Islet of Langerhans (tissue), 1 donor: ENCODE measurements around the gene RAPGEF4.
"Not testable (repeated sequence)": the region's sequence is repeated elsewhere in the genome, so short reads cannot be mapped to it uniquely, and the experiment has no call there.

Experiments used
- FAIRE-seq: peaks from one replicate; lab custom pipeline; 2011; peaks lifted over from hg19 to GRCh38; lab: Jason Lieb, UNC

Gene RAPGEF4

DNA sequence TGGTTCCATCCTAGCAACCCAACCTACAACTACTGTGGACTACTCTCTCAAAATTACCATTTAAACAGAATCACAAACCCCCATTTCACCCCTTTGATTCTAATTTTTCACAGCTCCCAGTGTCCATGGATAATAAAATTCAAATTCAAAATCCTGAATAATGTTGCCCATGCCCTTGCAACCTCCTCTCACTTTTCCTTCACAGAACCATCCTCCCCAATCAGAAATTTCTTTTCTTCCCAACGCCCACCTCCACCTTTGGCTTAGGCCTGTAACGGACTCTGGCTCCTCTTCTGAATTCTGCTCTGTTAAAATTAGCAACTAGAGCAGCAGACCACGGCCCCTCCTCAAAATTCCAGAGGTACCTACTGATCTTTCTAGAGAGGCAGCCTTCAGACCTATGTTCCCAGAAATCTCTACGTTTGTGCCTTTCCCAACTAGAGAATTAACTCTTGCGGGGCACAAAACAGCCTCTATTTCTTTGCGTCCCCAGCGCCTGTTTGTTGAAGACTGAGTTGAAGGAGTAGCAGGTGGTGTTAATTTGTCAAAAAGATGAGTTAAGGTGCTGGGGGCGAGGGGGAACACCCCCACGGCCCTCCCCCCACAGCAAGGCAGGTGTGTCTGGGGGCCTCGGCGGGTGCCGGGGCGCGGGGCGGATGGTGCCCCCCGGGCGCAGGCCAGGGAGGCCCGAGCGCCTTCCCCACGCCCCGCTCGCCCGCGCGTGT, 339.6 kb downstream of the RAPGEF4 start:
- FAIRE-seq: no peak

GRCh38 chr2:173075781-173076580, 340.3 kb downstream of the RAPGEF4 start, which contains the start of gene MAP3K20:
MAP3K20 (plus strand) TSS chr2:173075846; CDS start chr2:173091032, 15,186 bp downstream.
- no peak for FAIRE-seq

DNA sequence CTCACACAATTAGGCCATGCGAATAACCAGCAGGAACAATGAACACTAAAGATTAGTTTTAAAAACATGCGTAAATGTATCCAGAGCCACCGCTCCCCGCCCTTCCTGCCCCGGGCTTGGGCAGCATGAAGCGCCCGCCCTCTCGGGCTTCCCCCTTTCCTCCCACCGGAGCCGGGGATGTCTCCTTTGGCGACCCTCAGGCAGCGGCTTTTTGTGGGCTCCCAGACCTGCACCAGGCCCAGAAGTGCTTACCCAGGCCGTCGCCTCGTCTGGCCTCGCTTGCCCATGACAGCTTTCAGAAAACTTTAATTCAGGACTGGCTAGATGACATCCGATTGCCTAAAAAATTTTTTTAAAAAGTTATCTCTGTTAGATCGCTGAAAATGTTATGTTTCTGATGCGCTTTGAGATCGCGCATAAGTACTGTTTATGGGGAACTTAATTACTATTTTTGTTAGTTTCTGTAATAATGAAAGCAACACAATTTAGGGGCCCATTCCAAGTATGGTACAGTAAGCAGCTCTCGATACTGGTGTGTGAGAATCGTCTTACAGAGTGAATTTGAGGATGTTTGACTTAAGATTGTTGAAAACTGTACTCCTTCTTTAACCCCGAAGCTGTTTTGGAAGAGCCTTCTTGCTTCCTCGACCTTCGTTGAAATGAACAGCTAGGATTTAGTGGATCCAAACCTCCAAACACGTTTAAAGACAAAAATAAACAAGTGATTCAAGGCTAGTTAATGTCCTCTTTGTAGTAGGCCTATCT, 341.1 kb downstream of the RAPGEF4 start:
- no peak for FAIRE-seq

DNA sequence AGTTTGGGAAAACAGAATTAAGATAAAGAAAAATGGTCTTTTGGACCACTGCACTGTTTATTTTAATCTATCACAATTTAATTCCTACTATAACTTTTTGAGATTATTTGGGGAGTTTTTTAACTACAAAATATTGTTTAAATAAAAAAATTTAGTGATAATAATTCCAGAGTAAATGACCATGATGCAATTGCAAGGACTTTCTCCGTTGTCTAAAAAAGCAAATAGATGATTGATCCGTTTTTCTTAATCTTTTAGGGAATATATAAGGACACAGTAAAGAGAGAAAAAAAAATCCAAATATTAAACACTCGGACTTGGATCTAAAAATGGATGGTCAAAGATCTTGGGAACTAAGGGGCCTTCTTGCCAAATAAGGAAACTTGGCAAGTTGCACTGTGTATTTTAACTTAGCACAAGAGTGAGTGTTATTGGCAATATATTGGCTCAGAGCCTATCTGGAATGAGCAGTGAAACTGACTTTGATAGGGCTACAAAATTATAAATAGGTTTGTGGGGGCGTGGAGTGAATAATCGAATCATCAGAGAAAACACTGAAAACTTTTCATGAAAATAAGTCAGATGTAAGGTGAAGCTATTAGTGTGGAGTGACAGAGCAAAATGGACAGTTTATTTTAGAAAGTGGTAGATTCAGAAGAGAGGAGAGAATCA, 342.0 kb downstream of the RAPGEF4 start:
- no peak for FAIRE-seq

GRCh38 chr2:173079141-173079540, 343.5 kb downstream of the RAPGEF4 start:
- FAIRE-seq: no peak

- FAIRE-seq: no peak
These were observed 344.6 kb downstream of the RAPGEF4 start for GRCh38 chr2:173079973-173080860.

DNA sequence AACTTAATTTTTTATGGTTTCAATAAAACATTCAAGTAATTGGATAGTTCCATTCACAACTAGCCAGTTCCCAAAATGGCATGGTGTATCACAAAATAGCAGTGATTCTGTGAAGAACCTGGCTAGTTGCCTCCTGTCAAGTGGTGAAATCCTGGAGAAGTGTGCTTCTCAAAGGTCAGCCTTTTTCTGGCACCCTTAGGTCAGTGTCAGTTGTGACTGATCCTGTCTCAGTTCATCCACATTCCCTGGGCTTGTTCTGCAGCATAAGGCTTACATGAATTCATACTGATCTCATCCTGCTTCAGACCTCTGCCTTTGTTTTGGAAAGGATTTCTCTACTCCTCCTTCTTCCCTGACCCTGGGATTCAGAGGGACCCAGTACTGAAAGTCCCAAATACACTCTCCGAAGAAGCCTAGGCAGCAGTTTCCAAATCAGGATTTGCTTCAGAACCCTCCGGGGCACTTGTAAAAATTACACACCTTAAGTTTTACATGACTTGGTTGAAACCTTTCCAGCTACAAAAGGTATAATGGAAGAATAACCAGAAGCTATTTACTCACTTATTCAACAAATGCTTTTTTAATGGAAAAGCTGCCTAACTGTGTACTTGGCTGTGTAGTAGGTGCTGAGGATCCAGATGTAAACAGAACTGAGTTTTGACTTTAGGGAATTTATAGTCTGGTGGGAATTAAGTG, 351.0 kb downstream of the RAPGEF4 start:
- no peak for FAIRE-seq

DNA sequence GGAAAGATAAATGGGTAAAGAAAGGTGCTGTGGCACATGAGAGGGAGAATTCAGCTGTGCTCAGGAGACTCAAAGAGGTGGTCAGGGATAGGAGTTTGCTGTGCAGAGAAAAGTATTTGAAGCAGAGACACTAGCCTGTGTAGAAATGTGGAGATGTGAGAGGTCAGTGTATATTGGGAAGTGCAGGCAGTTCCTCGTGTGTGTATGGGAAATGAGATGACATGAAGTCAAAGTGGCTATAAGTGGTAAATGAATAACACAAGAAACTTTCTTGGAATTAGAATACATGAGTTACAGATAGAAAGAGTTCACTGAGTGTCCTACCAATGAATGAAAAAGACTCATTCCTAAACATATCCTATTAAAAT, 351.6 kb downstream of the RAPGEF4 start:
- FAIRE-seq: no peak

GRCh38 chr2:173087793-173088496, 352.3 kb downstream of the RAPGEF4 start:
- FAIRE-seq: no peak

- FAIRE-seq: no peak
These were observed 354.7 kb downstream of the RAPGEF4 start for GRCh38 chr2:173090276-173090877.

GRCh38 chr2:173090973-173091660, 355.5 kb downstream of the RAPGEF4 start:
- FAIRE-seq: no peak

DNA sequence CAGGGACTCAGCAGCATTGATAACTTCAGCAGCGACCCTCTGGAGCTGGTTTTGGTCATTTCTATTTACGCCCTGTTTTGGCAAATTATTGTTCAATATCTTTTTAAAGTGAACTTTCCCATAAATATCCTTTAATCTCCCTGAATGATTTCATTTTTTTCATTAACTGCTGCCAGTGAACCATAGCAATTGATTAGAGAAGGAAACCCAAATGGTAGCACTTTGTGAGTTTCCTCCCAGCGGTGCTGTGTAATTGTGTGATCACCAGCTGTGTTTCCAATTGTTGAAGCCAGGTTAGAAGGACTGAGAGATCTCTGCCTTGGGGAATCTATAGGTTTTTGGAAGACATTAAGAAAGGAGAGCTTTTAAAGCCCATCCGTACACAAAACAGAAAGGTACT, 356.3 kb downstream of the RAPGEF4 start:
- no peak for FAIRE-seq

DNA sequence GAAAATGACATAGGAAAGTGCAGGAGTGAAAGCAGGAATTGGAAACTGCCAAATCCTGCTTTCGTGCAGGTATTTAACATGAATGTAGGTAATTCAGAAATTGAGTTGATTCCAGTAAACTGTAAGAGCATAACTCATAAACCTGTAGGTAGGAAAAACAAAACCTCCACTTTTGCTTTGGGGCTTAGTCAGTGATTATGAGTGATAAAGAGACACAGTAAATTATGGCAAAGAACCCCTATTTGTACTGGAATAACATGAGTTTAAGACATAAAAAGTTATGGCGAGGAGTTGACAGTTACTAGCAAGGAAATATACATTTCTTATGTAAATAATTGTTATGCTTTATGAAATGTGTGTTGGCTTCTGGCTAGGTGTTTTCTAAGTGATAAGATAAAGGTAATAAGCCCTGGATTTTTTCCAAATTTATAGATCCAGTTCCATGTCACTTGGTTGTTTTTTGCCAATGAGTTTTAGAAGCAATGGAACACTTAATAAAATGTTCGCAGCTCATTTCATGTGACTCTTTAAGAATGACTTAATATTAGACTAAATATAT, 357.3 kb downstream of the RAPGEF4 start:
- FAIRE-seq: no peak

- FAIRE-seq: not testable (repeated sequence)
These were observed 358.0 kb downstream of the RAPGEF4 start for GRCh38 chr2:173093617-173094016.

GRCh38 chr2:173094731-173095130, 359.1 kb downstream of the RAPGEF4 start:
- no peak for FAIRE-seq

DNA sequence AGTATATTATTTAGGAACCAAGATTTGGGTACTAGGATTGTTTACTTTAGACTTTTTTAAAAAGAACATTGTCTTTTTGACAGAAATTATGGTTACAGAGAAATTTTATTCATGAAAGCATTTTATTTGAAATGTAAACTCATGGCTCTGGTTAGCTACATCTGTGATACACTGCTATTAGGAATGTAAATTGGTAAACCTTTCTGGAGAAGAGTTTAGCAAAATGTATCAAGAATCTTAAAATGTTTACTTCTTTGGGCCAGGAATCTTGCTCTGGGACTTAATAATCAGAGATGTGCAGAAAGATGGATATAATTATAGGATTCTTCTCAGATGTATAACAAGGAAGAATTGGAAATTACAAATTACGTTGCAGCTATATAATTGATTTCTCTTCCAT, 359.7 kb downstream of the RAPGEF4 start:
- no peak for FAIRE-seq

- no peak for FAIRE-seq
These were observed 363.6 kb downstream of the RAPGEF4 start for GRCh38 chr2:173099271-173099670.

GRCh38 chr2:173099804-173100203, 364.2 kb downstream of the RAPGEF4 start:
- no peak for FAIRE-seq

DNA sequence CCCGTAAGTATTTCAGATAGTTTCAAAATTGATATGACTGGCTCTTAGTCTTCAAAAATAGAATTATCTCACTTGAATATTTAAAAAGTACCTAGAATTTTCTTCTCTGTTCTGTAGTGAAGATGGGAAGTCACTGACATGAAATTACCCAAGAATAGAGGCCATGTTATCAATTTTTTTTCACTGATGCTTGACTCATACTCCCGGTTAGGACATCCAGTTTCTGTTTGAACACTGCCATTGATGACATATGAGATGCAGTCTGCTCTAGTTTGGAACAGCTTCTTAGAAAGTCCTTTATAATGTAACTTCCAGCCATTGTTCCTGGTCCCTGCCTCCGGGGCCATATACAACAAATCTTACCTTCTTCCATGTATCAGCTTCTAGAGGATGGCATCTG, 366.0 kb downstream of the RAPGEF4 start:
- FAIRE-seq: no peak
